Measurements from ENCODE around the gene ZC3H6. TPM values are rescaled to one million over a fixed set of nuclear protein-coding genes. Genes with fewer than 3 reads are reported as not detected.

ZC3H6 gene
- total and polyA plus RNA-seq, 2 donors (not counting 1 experiment from before 2014, with no cell fraction given): 1.7 to 6.6 TPM

GRCh38 chr2:112301973-112302372 lies 26.6 kb downstream of the ZC3H6 start:
- no peaks in the 10 kb centered on the region for H3K9me3 ChIP-seq (ENCODE audit: control insufficient read depth, insufficient read depth, low read depth, low read length)
- H3K27ac ChIP-seq (ENCODE audit: insufficient read depth, low read length): no peak overlapping the region
- H3K4me1 ChIP-seq (ENCODE audit: control insufficient read depth, extremely low read depth, insufficient read depth, low read length): no peaks in the 10 kb centered on the region
- no peaks in the 10 kb centered on the region for H3K27me3 ChIP-seq (ENCODE audit: control insufficient read depth, insufficient read depth, low read length)
- no peak overlapping the region for H2AFZ ChIP-seq (ENCODE audit: low read length)
- H4K20me1 ChIP-seq (ENCODE audit: control insufficient read depth, extremely low read depth, insufficient read depth, low read length): no peaks in the 10 kb centered on the region
- TF ChIP-seq CTCF (conservative IDR thresholded peaks at IDR 0.05 in 1 of 2, IDR thresholded peaks at IDR 0.05 in 1 of 2; ENCODE audit: low read depth in 1 of 2, low read length in 2 of 2) (no peak), EZH2 (IDR thresholded peaks at IDR 0.05; ENCODE audit: low read length, missing control alignments) (no peak)
- no peak overlapping the region for H3K4me3 ChIP-seq (replicated peaks in 1 of 4; ENCODE audit: control extremely low read depth in 1 of 4, insufficient read depth in 1 of 4, low read depth in 3 of 4, low read length in 4 of 4)
- H3K9ac ChIP-seq (ENCODE audit: insufficient read depth, low read length): no peak overlapping the region
- peak in 1 of 2 donors; percentile 26 for DNase-seq (ENCODE audit: low read depth in 2 of 2)
- H3K79me2 ChIP-seq (ENCODE audit: control insufficient read depth, insufficient read depth, low read length): no peaks in the 10 kb centered on the region
- H3K4me2 ChIP-seq (ENCODE audit: extremely low read depth, insufficient read depth, low read length): no peak overlapping the region
- no peaks in the 10 kb centered on the region for H3K36me3 ChIP-seq (ENCODE audit: control insufficient read depth, insufficient read depth, low read length)

GRCh38 chr2:112304298-112304941 lies 29.0 kb downstream of the ZC3H6 start:
- H3K9me3 ChIP-seq (ENCODE audit: control insufficient read depth, insufficient read depth, low read depth, low read length): no peaks in the 10 kb centered on the region
- no peak overlapping the region for H3K9ac ChIP-seq (ENCODE audit: insufficient read depth, low read length)
- DNase-seq (ENCODE audit: low read depth in 2 of 2): no peak
- H3K4me3 ChIP-seq (replicated peaks in 1 of 4; ENCODE audit: control extremely low read depth in 1 of 4, insufficient read depth in 1 of 4, low read depth in 3 of 4, low read length in 4 of 4): no peak overlapping the region
- no peaks in the 10 kb centered on the region for H3K79me2 ChIP-seq (ENCODE audit: control insufficient read depth, insufficient read depth, low read length)
- no peaks in the 10 kb centered on the region for H3K27me3 ChIP-seq (ENCODE audit: control insufficient read depth, insufficient read depth, low read length)
- H3K4me1 ChIP-seq (ENCODE audit: control insufficient read depth, extremely low read depth, insufficient read depth, low read length): no peaks in the 10 kb centered on the region
- H3K27ac ChIP-seq (ENCODE audit: insufficient read depth, low read length): no peak overlapping the region
- H3K4me2 ChIP-seq (ENCODE audit: extremely low read depth, insufficient read depth, low read length): no peak overlapping the region
- no peak for TF ChIP-seq EZH2 (IDR thresholded peaks at IDR 0.05; ENCODE audit: low read length, missing control alignments)
- no peaks in the 10 kb centered on the region for H3K36me3 ChIP-seq (ENCODE audit: control insufficient read depth, insufficient read depth, low read length)
- no peak overlapping the region for H2AFZ ChIP-seq (ENCODE audit: low read length)
- no peaks in the 10 kb centered on the region for H4K20me1 ChIP-seq (ENCODE audit: control insufficient read depth, extremely low read depth, insufficient read depth, low read length)

- no peaks in the 10 kb centered on the region for H3K36me3 ChIP-seq (ENCODE audit: control insufficient read depth, insufficient read depth, low read length)
- no peak overlapping the region for H3K4me2 ChIP-seq (ENCODE audit: extremely low read depth, insufficient read depth, low read length)
- H3K4me1 ChIP-seq (ENCODE audit: control insufficient read depth, extremely low read depth, insufficient read depth, low read length): no peaks in the 10 kb centered on the region
- H3K4me3 ChIP-seq (replicated peaks in 1 of 4; ENCODE audit: control extremely low read depth in 1 of 4, insufficient read depth in 1 of 4, low read depth in 3 of 4, low read length in 4 of 4): no peak overlapping the region
- no peaks in the 10 kb centered on the region for H3K9me3 ChIP-seq (ENCODE audit: control insufficient read depth, insufficient read depth, low read depth, low read length)
- H2AFZ ChIP-seq (ENCODE audit: low read length): no peak overlapping the region
- no peak overlapping the region for H3K27ac ChIP-seq (ENCODE audit: insufficient read depth, low read length)
- no peaks in the 10 kb centered on the region for H4K20me1 ChIP-seq (ENCODE audit: control insufficient read depth, extremely low read depth, insufficient read depth, low read length)
- DNase-seq (ENCODE audit: low read depth in 2 of 2): no peak
- H3K79me2 ChIP-seq (ENCODE audit: control insufficient read depth, insufficient read depth, low read length): no peaks in the 10 kb centered on the region
- H3K27me3 ChIP-seq (ENCODE audit: control insufficient read depth, insufficient read depth, low read length): no peaks in the 10 kb centered on the region
- no peak for TF ChIP-seq EZH2 (IDR thresholded peaks at IDR 0.05; ENCODE audit: low read length, missing control alignments)
- no peak for TF ChIP-seq CTCF (conservative IDR thresholded peaks at IDR 0.05 in 1 of 2, IDR thresholded peaks at IDR 0.05 in 1 of 2; ENCODE audit: low read depth in 1 of 2, low read length in 2 of 2)
- H3K9ac ChIP-seq (ENCODE audit: insufficient read depth, low read length): no peak overlapping the region
Measured at GRCh38 chr2:112305132-112305531, 29.7 kb downstream of the ZC3H6 start.

Measured in fibroblast of lung (primary cell).